T47D (cell line): ENCODE results near the gene TMEM238.
"Not testable (repeated sequence)": the region's sequence is repeated elsewhere in the genome, so short reads cannot be mapped to it uniquely, and the experiment has no call there.

Experiments
- DNase-seq, 2 experiments: peaks; one replicate each; pipeline versions ENCODE4 v3.0.0 to v3.0.0-alpha.2; 2011 to 2012; ENCODE audit warnings: low read depth in 1 of 2, low spot score in 1 of 2
- JUND ChIP-seq: IDR thresholded peaks from 2 replicates; pipeline ENCODE4 v1.6.1; 2012; ENCODE audit warnings: low read depth
- in situ Hi-C: cut with HindIII; loops from 2 replicates; pipeline ENCODE4 v1.10.0; 2016; ENCODE audit warnings: low sequenced_read_pairs, low pct_unique_long_range_greater_than_20kb

Gene TMEM238

GRCh38 chr19:55408533-55408872 is 24.4 kb upstream of the TMEM238 start:
- no peak for TF ChIP-seq JUND
- in situ Hi-C loops = no loop called here
- DNase-seq = no peak

GRCh38 chr19:55407800-55408532 is 23.9 kb upstream of the TMEM238 start:
- DNase-seq = peak; percentile 99
- in situ Hi-C loops = no loop called here
- no peak for TF ChIP-seq JUND

DNA sequence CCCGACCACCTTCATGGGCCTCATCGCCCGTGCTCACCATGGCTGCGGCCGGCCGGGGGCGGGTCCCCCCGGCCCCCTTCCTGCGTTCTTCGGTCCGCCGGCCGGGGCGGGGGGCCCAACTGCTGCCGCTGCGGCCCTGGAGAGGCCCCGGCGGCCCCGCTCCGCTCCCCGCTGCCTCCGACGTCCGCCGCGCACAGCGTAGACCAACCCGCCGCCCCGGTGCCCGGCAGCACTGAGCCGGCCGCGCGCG is 23.4 kb upstream of the TMEM238 start, which contains the start of gene UBE2S:
Gene UBE2S, minus strand, starts transcription at position 239 of the 250 bp plus-strand sequence. Its CDS starts 199 bp downstream, at position 40.
- DNase-seq, in situ Hi-C loops: not testable (repeated sequence)

- no peak for TF ChIP-seq JUND
- no peak for DNase-seq
- in situ Hi-C loops = no loop called here
Observed at GRCh38 chr19:55406826-55407549, 22.9 kb upstream of the TMEM238 start.

GRCh38 chr19:55406091-55406825 is 22.2 kb upstream of the TMEM238 start:
- no peak for TF ChIP-seq JUND
- DNase-seq = no peak
- in situ Hi-C loops = no loop called here

DNA sequence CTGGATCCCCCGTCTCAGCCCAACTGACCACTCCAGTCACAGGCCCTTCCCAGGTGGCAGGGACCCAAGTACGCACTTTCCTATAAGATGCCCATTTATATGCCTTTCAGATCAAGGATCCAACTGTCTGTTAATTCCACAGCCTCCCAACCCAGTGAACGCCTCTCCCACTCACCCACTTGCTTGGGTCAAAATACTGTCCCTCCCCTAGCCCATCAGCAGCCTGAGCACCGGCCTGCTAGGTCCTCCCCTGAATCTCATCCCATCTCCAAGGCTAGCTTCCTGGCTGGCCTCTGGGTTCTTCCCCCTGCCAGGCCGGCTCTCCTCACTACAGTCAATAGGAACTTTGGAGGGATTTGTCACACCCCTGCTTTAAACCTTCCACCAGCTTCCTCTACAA is 21.5 kb upstream of the TMEM238 start:
- no peak for DNase-seq

DNA sequence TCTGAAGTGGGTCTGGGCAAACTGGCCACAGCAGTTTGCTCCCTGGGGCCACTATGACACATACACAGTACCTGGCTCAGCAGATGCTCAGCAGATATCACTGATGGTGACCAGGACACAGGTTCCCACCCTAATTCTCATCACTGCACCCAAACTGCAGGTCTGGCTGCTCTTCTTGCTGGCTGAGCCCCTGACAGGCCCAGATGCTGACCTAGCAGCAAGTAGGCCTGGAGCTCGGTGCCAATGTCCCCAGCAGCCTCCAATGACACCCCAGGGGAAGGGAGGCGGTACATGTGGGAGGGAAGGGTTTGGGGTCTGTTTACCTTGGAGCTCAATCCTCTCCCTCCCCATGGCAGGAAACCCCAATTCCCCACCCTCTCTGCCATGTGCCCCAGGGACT is 18.4 kb upstream of the TMEM238 start:
- no peak for DNase-seq
- in situ Hi-C loops = no loop called here
- no peak for TF ChIP-seq JUND

More for the DNA sequence above, 21.5 kb upstream of the TMEM238 start:
- TF ChIP-seq JUND = no peak
- in situ Hi-C loops = no loop called here

DNA sequence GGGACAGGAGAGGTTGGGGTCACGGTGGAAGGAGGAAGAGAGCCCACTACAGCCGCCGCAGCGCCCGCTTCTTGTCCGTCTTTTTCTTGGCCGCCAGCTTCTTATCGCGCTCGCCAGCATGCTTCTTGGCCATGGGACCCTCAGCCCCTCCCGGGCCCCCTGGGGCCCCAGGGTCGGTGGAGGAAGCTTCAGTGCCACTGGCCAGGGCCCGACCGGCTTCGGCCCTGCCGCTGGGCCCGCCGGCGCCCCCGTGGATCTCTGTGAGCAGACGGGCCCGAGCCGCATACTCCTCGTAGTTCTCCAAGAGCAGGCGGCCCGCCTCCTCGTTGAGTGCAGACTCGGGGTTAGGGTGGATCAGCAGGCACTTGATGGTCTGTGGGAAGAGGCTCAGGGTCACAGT is 17.3 kb upstream of the TMEM238 start:
- in situ Hi-C loops, DNase-seq: not testable (repeated sequence)

GRCh38 chr19:55400281-55401087 is 16.4 kb upstream of the TMEM238 start:
- TF ChIP-seq JUND = no peak
- no peak for DNase-seq
- in situ Hi-C loops = no loop called here

DNA sequence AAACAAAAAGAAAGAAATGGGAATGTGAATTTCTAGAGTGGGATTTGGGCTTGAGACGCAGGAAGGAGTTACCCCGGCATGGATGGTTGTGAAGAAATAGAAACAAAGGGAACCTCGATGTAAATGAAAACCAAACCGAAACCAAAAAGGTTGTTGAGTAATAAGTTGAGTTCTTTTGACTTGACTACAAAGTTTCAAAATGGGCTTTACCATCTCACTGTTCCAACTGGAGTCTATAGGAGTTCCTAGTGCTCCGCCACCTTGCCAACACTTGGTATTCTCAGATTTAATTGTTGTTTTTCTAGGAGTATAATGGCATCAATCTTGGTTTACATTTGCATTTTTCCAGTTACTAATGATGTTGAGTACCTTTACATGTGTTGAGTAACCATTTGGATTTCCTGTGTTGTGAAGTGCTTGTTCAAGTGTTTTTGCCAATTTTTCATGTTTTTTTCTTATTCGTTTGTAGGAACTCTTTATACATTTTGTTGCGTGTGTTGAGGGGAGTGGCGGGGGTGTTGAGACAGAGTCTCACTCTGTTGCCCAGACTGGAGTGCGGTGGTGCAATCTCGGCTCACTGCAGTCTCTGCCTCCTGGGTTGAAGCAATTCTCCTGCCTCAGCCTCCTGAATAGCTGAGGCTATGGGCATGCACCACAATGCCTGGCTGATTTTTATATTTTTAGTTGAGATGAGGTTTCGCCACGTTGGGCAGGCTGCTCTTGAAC is 14.3 kb upstream of the TMEM238 start:
- DNase-seq = no peak
- in situ Hi-C loops = no loop called here
- TF ChIP-seq JUND = no peak

DNA sequence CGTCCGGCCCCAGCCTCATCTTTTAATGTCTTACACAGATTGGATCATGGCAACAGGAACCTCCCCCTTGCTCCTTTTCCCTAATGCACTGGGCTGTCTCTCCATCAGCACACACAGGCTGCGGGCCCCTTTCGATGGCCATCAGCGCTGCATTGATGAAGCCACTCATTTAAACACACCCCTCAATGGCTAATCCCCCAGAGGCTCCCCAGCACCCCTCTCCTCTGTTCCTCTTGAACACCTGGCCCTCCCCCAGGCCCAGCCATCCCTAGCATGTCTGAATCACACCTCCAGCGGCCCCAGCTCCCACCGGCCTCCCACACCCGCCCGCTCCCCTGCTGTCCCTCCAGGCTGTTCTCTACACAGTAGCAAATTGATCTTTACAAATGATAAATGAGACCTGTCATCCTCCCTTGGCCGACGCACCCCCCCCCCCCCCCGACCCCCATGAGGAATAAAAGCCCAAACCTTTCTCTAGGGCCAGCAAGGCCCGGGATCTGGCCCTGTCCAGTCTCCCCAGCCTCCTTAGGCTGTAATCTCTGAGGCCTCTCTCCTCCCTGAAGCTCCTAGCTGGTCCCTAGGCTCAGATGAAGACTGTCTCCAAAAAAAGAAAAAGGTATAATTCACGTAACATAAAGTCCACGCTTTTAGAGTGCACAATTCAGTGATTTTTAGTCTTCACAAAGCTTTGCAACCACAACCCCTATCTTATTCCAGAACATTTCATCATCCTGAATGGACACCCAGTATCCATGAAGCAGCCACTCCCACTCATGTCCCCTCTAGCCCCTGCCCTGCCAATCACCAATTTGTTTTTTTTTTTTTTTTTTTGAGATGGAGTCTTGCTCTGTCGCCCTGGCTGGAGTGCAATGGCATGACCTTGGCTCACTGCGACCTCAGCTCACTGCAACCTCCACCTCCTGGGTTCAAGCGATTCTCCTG is 9.0 kb upstream of the TMEM238 start:
- in situ Hi-C loops = no loop called here
- no peak for DNase-seq
- TF ChIP-seq JUND = no peak
